OCI-LY1 (cell line): Measurements from ENCODE around the gene TBCEL.
"Not testable (repeated sequence)": the region's sequence is repeated elsewhere in the genome, so short reads cannot be mapped to it uniquely, and the experiment has no call there.

Experiments
- H2AFZ ChIP-seq: fragments of 200-600 bp; sonication (generic), shearing (Covaris generic); 2 replicates; pipeline ENCODE4 v1.6.0; 2014; ENCODE audit warnings: antibody characterized with exemption, mild to moderate bottlenecking, low read length
- H3F3A ChIP-seq: fragments of 200-600 bp; sonication (generic), shearing (Covaris generic); 2 replicates; pipeline ENCODE4 v1.6.0; 2014; ENCODE audit warnings: mild to moderate bottlenecking, antibody characterized with exemption, low read length, moderate library complexity; ENCODE audit not compliant: insufficient read depth
- H3K27ac ChIP-seq: fragments of 200-600 bp; sonication (generic); 2 replicates; pipeline ENCODE4 v1.5.1; 2014; ENCODE audit warnings: low read length, mixed run types, mild to moderate bottlenecking, low read depth; ENCODE audit not compliant: poor library complexity, severe bottlenecking
- H3K27me3 ChIP-seq: fragments of 200-600 bp; sonication (generic); 2 replicates; pipeline ENCODE4 v1.6.0; 2014; ENCODE audit warnings: antibody characterized with exemption, mild to moderate bottlenecking, low read length, moderate library complexity; ENCODE audit not compliant: insufficient read depth
- H3K36me3 ChIP-seq: fragments of 200-600 bp; sonication (generic); 2 replicates; pipeline ENCODE4 v1.6.1; 2014; ENCODE audit warnings: mild to moderate bottlenecking, antibody characterized with exemption, low read length, moderate library complexity, mixed read lengths; ENCODE audit not compliant: insufficient read depth
- H3K4me1 ChIP-seq: fragments of 200-600 bp; sonication (generic); 2 replicates; pipeline ENCODE4 v1.5.1; 2014; ENCODE audit warnings: mild to moderate bottlenecking, low read length, moderate library complexity; ENCODE audit not compliant: insufficient read depth, severe bottlenecking
- H3K4me2 ChIP-seq: fragments of 200-600 bp; sonication (generic), shearing (Covaris generic); 2 replicates; pipeline ENCODE4 v1.6.1; 2014; ENCODE audit warnings: low read length
- H3K4me3 ChIP-seq: fragments of 200-600 bp; sonication (generic); 2 replicates; pipeline ENCODE4 v1.5.1; 2014; ENCODE audit warnings: low read length, low read depth, mild to moderate bottlenecking, mixed read lengths; ENCODE audit not compliant: poor library complexity, severe bottlenecking
- H3K79me2 ChIP-seq: fragments of 200-600 bp; shearing (Covaris generic); 2 replicates; pipeline ENCODE4 v1.6.1; 2016; ENCODE audit warnings: mixed run types, low read length, mixed read lengths; ENCODE audit not compliant: insufficient read depth
- H3K9ac ChIP-seq: fragments of 200-600 bp; sonication (generic), shearing (Covaris generic); 2 replicates; pipeline ENCODE4 v1.6.1; 2014; ENCODE audit warnings: mild to moderate bottlenecking, low read length, mixed read lengths
- H3K9me2 ChIP-seq: fragments of 200-600 bp; sonication (generic), shearing (Covaris generic); 2 replicates; pipeline ENCODE4 v1.6.1; 2014; ENCODE audit warnings: low read depth, mild to moderate bottlenecking, low read length, mixed read lengths
- H3K9me3 ChIP-seq: fragments of 200-600 bp; shearing (Covaris generic); 2 replicates; pipeline ENCODE4 v1.6.1; 2014; ENCODE audit warnings: low read length, mixed read lengths
- H4K20me1 ChIP-seq: fragments of 200-600 bp; sonication (generic), shearing (Covaris generic); 2 replicates; pipeline ENCODE4 v1.6.0; 2016; ENCODE audit warnings: mild to moderate bottlenecking, low read length; ENCODE audit not compliant: insufficient read depth
- CTCF ChIP-seq: fragments of 200-600 bp; sonication (generic), shearing (Covaris generic); IDR thresholded peaks from 2 replicates; pipeline ENCODE4 v1.5.1; 2017; ENCODE audit warnings: mild to moderate bottlenecking, antibody characterized with exemption, low read length, moderate library complexity, mixed read lengths
- EZH2 ChIP-seq: fragments of 200-600 bp; sonication (generic), shearing (Covaris generic); IDR thresholded peaks from 2 replicates; pipeline ENCODE4 v1.8.0; 2017; ENCODE audit warnings: borderline replicate concordance, mixed run types, mild to moderate bottlenecking, antibody characterized with exemption, low read length, moderate library complexity, mixed read lengths

The TBCEL gene

GRCh38 chr11:121029153-121029552, 5.3 kb downstream of the TBCEL start:
- Histone ChIP-seq H3K9me2 (no peaks in the 10 kb centered on the region), H3K4me1 (peaks cover 12% of the 10 kb centered on the region), H3K4me2 (no peak overlapping the region), H3K79me2 (peaks cover 17% of the 10 kb centered on the region; the same call in 1 of the 2 replicates), H2AFZ (no peak overlapping the region), H3F3A (no peaks in the 10 kb centered on the region), H3K9me3 (no peaks in the 10 kb centered on the region), H3K27ac (no peak overlapping the region), H3K36me3 (no peaks in the 10 kb centered on the region), H3K9ac (no peak overlapping the region), H4K20me1 (no peaks in the 10 kb centered on the region), H3K4me3 (no peak overlapping the region), H3K27me3 (no peaks in the 10 kb centered on the region)
- TF ChIP-seq EZH2 (no peak), CTCF (no peak)

GRCh38 chr11:121029813-121030445, 6.0 kb downstream of the TBCEL start:
- Histone ChIP-seq H2AFZ (no peak overlapping the region), H3F3A (no peaks in the 10 kb centered on the region), H3K27ac (no peak overlapping the region), H3K4me2 (no peak overlapping the region), H3K79me2 (peaks cover 13% of the 10 kb centered on the region; the same call in 1 of the 2 replicates), H3K4me1 (peaks cover 7% of the 10 kb centered on the region), H3K9me2 (no peaks in the 10 kb centered on the region), H4K20me1 (no peaks in the 10 kb centered on the region), H3K9me3 (no peaks in the 10 kb centered on the region), H3K9ac (no peak overlapping the region), H3K4me3 (no peak overlapping the region), H3K36me3 (no peaks in the 10 kb centered on the region), H3K27me3 (no peaks in the 10 kb centered on the region)
- TF ChIP-seq CTCF (no peak), EZH2 (no peak)

GRCh38 chr11:121031167-121031566, 7.3 kb downstream of the TBCEL start:
- Histone ChIP-seq H3K4me1 (no peaks in the 10 kb centered on the region), H4K20me1 (no peaks in the 10 kb centered on the region), H2AFZ (no peak overlapping the region), H3F3A (no peaks in the 10 kb centered on the region), H3K79me2 (peaks cover 10% of the 10 kb centered on the region; the same call in 1 of the 2 replicates), H3K4me2 (no peak overlapping the region), H3K27me3 (no peaks in the 10 kb centered on the region), H3K9ac (no peak overlapping the region), H3K9me3 (no peaks in the 10 kb centered on the region), H3K4me3 (no peak overlapping the region), H3K36me3 (no peaks in the 10 kb centered on the region), H3K27ac (no peak overlapping the region), H3K9me2 (no peaks in the 10 kb centered on the region)
- no peak for TF ChIP-seq EZH2
- TF ChIP-seq CTCF, result no peak

- H3K9me2 ChIP-seq, H3F3A ChIP-seq, H3K79me2 ChIP-seq, H3K9me3 ChIP-seq, H3K27ac ChIP-seq, H4K20me1 ChIP-seq, H3K27me3 ChIP-seq, H3K9ac ChIP-seq, H3K36me3 ChIP-seq, H3K4me3 ChIP-seq, H3K4me1 ChIP-seq, H2AFZ ChIP-seq, H3K4me2 ChIP-seq: not testable (repeated sequence)
Measured at GRCh38 chr11:121031648-121032047, 7.7 kb downstream of the TBCEL start.
